KMS-11 (cell line): ENCODE results near the gene MUS81.

ENCODE experiments used
- H2AFZ ChIP-seq: fragments of 200-600 bp; sonication (generic); 2 replicates; pipeline ENCODE4 v1.6.1; 2016; ENCODE audit warnings: antibody characterized with exemption, mixed run types, low read depth
- H3K27ac ChIP-seq: fragments of 200-600 bp; sonication (generic); 2 replicates; pipeline ENCODE4 v1.6.1; 2016; ENCODE audit warnings: mild to moderate bottlenecking, mixed run types
- H3K27me3 ChIP-seq: fragments of 200-600 bp; sonication (generic); 2 replicates; pipeline ENCODE4 v1.6.1; 2017; ENCODE audit warnings: mild to moderate bottlenecking, low read depth, mixed run types, moderate library complexity; ENCODE audit not compliant: insufficient read depth
- H3K36me3 ChIP-seq: fragments of 200-600 bp; sonication (generic); 2 replicates; pipeline ENCODE4 v1.6.1; 2017; ENCODE audit warnings: mild to moderate bottlenecking, mixed run types; ENCODE audit not compliant: insufficient read depth
- H3K4me1 ChIP-seq: fragments of 200-600 bp; sonication (generic); 2 replicates; pipeline ENCODE4 v1.6.1; 2016; ENCODE audit warnings: mild to moderate bottlenecking, low read depth, mixed run types; ENCODE audit not compliant: poor library complexity, severe bottlenecking
- H3K4me2 ChIP-seq: fragments of 200-600 bp; sonication (generic); 2 replicates; pipeline ENCODE4 v1.7.0; 2016; ENCODE audit warnings: mild to moderate bottlenecking, mixed run types
- H3K4me3 ChIP-seq: fragments of 200-600 bp; sonication (generic); IDR thresholded peaks from 2 replicates; pipeline ENCODE4 v1.6.1; 2017; ENCODE audit warnings: low read depth, low read length, mixed read lengths; ENCODE audit not compliant: insufficient read depth
- H3K79me2 ChIP-seq: fragments of 200-600 bp; sonication (generic); 2 replicates; pipeline ENCODE4 v1.6.1; 2016; ENCODE audit warnings: low read depth, mixed run types; ENCODE audit not compliant: insufficient read depth
- H3K9ac ChIP-seq: fragments of 200-600 bp; sonication (generic); 2 replicates; pipeline ENCODE4 v1.6.1; 2016; ENCODE audit warnings: mild to moderate bottlenecking, mixed run types
- H4K20me1 ChIP-seq: fragments of 200-600 bp; sonication (generic); 2 replicates; pipeline ENCODE4 v1.6.1; 2016; ENCODE audit warnings: mild to moderate bottlenecking, mixed run types; ENCODE audit not compliant: insufficient read depth
- TF ChIP-seq, protein P1 (sequence below): fragments of 200-600 bp; sonication (generic); conservative IDR thresholded peaks from 2 replicates; pipeline ENCODE4 v1.6.1; 2017; ENCODE audit warnings: low read depth, mild to moderate bottlenecking, antibody characterized with exemption, low read length, moderate library complexity, mixed read lengths

The MUS81 gene

DNA sequence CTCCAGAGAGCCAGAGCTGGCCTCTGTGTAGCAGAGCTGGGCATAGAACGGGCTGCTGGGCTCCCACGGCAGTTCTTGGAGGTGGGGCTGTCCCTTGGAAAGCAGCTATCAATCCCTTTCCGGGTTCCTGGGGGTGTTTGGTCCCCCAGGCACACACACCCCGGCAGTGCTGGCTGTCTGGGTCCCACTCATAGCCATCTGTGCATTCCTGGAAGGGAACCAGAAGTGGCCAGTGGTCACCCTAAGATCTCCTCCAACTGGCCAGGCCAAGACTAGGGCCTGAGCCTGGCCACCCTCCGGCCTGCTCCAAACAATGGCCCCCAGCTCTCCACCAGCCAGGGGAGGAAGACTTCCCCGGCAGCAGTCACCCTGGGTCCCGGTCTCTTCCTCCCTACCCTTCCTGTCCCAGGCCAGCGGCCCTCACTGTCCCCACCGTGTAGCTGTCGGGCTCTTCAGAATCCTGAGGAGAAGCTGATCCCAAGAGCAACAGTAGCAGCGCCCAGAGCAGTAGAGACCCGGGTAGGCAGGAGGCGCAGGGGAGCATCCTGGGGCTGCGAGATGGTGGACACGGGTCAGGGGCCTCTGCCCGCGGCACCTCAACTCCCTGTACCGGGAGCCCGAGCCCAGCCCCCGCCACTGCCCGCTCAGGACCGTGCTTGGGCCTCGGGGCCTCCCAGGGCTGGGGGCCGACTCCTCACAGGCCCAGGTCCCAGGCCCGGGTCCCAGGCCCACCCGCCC lies 11.7 kb downstream of the MUS81 start:
- Histone ChIP-seq H4K20me1 (no peaks in the 10 kb centered on the region), H3K79me2 (no peaks in the 10 kb centered on the region), H2AFZ (no peak overlapping the region), H3K4me2 (no peak overlapping the region), H3K27ac (no peak overlapping the region), H3K36me3 (no peaks in the 10 kb centered on the region), H3K9ac (no peak overlapping the region), H3K4me3 (no peak overlapping the region), H3K4me1 (peaks cover 13% of the 10 kb centered on the region), H3K27me3 (no peaks in the 10 kb centered on the region)
- TF ChIP-seq, protein P1, sequence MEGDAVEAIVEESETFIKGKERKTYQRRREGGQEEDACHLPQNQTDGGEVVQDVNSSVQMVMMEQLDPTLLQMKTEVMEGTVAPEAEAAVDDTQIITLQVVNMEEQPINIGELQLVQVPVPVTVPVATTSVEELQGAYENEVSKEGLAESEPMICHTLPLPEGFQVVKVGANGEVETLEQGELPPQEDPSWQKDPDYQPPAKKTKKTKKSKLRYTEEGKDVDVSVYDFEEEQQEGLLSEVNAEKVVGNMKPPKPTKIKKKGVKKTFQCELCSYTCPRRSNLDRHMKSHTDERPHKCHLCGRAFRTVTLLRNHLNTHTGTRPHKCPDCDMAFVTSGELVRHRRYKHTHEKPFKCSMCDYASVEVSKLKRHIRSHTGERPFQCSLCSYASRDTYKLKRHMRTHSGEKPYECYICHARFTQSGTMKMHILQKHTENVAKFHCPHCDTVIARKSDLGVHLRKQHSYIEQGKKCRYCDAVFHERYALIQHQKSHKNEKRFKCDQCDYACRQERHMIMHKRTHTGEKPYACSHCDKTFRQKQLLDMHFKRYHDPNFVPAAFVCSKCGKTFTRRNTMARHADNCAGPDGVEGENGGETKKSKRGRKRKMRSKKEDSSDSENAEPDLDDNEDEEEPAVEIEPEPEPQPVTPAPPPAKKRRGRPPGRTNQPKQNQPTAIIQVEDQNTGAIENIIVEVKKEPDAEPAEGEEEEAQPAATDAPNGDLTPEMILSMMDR = no peak

DNA sequence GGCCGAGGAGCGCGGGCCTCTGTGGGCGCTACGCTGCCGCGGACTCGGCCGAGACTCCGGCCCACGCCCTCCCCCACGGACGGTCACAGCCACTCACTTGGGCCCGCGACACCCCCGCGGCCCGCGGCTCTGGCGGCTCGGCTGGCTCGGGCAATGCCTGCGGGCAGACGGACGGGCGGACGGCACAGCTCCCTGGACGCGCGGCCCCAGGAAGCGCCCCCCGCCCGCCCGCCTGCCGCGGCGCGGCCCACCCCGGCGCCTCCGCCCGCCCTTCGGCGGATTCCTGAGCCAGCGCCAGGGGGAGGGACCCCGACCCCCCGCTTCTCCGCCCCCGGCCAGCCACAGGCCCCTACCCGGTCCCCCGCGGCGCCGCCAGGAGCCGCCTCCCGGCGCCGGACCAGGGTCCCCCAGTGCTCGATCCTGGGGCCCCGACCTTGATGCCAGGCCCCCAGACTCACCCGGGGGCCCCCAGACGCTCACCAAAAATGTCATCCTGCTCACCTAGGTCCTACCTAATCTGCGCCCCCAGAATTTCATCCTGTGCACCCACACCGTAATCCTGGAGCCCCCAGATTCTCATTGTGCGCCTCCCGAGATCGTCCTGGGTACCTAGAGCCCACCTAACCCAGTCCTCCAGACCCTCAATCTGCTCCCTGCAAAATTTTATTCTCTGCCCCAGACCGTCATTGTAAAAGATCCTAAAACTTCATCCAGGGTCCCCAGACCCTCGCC lies 12.5 kb downstream of the MUS81 start, which contains the start of gene EFEMP2:
EFEMP2 (minus strand) TSS at position 215 of the 732 bp plus-strand sequence. CDS start 446 bp downstream, outside the sequence.
- peak within 1 kb of the TSS; percentile 95 for H3K4me2 ChIP-seq
- no peaks in the 10 kb centered on the region for H3K36me3 ChIP-seq
- no peaks in the 10 kb centered on the region for H3K79me2 ChIP-seq
- H3K27me3 ChIP-seq = no peaks in the 10 kb centered on the region
- H3K4me1 ChIP-seq = peaks cover 13% of the 10 kb centered on the region
- H3K27ac ChIP-seq = no peak within 1 kb of the TSS
- H3K4me3 ChIP-seq = no peak within 1 kb of the TSS
- TF ChIP-seq, protein P1 = no peak
- peak within 1 kb of the TSS; percentile 91 for H2AFZ ChIP-seq
- peak within 1 kb of the TSS; percentile 47; the same call in 1 of the 2 replicates for H3K9ac ChIP-seq
- no peaks in the 10 kb centered on the region for H4K20me1 ChIP-seq

DNA sequence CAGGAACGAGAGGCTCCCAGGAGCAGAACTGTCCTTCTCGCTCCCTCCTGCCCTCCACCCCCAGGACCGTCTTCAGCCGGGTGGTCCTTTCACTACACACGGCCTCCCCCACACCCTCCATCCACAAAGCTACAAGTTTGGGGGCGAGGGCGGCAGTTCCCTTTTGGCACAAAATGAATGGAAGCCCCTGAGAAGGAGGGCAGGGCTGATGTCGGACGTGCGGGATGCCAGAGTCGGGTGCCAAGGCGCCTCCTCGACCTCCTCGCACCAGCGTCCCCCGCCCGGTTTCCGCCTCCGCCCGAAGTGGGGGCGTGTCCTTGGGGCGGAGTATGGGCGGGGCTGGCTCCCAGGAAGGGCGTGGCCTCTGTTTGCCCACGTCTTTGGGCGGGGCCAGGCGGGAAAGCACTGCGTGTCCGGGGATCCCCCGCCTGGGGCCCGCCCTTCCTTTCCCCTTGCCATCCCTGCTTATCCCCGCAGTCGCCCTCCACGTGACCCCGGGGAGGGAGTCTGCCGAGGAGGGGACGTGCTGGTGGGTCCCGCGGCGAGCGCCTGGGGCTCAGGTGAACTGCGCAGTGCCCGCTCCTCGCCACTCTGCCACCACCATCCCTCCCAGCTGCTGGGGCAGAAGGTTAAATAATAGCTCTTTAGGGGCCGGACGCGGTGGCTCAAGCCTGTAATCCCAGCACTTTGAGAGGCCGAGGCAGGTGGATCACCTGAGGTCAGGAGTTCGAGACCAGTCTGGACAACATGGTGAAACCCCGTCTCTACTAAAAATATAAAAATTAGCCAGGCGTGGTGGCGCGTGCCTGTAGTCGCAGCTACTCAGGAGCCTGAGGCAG lies 13.3 kb downstream of the MUS81 start:
- H3K4me3 ChIP-seq = no peak overlapping the region
- H2AFZ ChIP-seq = peak overlapping the region; percentile 91
- TF ChIP-seq, protein P1 = no peak
- H3K27me3 ChIP-seq = no peaks in the 10 kb centered on the region
- H4K20me1 ChIP-seq = no peaks in the 10 kb centered on the region
- H3K4me1 ChIP-seq = peaks cover 13% of the 10 kb centered on the region
- no peaks in the 10 kb centered on the region for H3K79me2 ChIP-seq
- no peak overlapping the region; the same call in 1 of the 2 replicates for H3K27ac ChIP-seq
- H3K4me2 ChIP-seq = peak overlapping the region; percentile 95
- no peaks in the 10 kb centered on the region for H3K36me3 ChIP-seq
- peak overlapping the region; percentile 47; the same call in 1 of the 2 replicates for H3K9ac ChIP-seq

DNA sequence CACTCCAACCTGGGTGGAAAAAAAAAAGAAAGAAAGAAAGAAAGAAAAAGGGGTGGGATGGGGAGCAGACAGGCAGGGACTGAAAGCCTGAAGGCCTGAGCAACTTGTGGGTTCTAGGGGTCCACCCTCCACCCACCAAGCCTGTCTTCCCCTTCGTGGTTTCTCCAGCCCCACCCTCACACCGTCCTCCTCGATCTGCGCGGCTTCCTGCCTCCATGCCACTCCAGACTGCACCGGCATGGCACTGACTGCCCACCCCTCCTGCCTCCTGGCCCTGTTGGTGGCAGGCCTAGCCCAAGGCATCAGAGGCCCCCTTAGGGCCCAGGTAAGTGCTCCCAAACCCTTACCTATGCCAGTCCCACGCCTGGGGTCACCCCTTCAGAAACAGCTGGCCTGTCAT lies 19.4 kb downstream of the MUS81 start, which contains the start of gene CTSW:
CTSW (plus strand) TSS at position 221 of the 400 bp plus-strand sequence; CDS start at position 239, 18 bp downstream.
- Histone ChIP-seq H3K4me2 (no peak within 1 kb of the TSS), H2AFZ (no peak within 1 kb of the TSS), H3K4me3 (no peak within 1 kb of the TSS), H4K20me1 (no peaks in the 10 kb centered on the region), H3K36me3 (no peaks in the 10 kb centered on the region), H3K27ac (no peak within 1 kb of the TSS), H3K4me1 (peaks cover 5% of the 10 kb centered on the region), H3K79me2 (no peaks in the 10 kb centered on the region), H3K9ac (no peak within 1 kb of the TSS), H3K27me3 (no peaks in the 10 kb centered on the region)
- TF ChIP-seq, protein P1 = no peak
